Trophoblast cell (in vitro differentiated cells and primary cell): ENCODE results near the gene ARMC9.

Experiments used
- DNase-seq, 2 donors: peaks; one replicate each; pipeline ENCODE4 v3.0.0-alpha.2; 2016
- H2AFZ ChIP-seq: 2 replicates; pipeline ENCODE4 v1.6.1; 2013; ENCODE audit warnings: low read length, moderate library complexity, mild to moderate bottlenecking; ENCODE audit not compliant: insufficient read depth, poor library complexity
- H2AK5ac ChIP-seq: 2 replicates; pipeline ENCODE4 v1.6.1; 2013; ENCODE audit warnings: mild to moderate bottlenecking, low read length
- H2BK120ac ChIP-seq: 2 replicates; pipeline ENCODE4 v1.6.1; 2013; ENCODE audit warnings: low read length, mild to moderate bottlenecking, moderate library complexity; ENCODE audit not compliant: insufficient read depth, poor library complexity
- H2BK12ac ChIP-seq: 2 replicates; pipeline ENCODE4 v1.6.1; 2013; ENCODE audit warnings: mild to moderate bottlenecking, low read length, moderate library complexity
- H2BK5ac ChIP-seq: 2 replicates; pipeline ENCODE4 v1.6.1; 2013; ENCODE audit warnings: low read length, low read depth, moderate library complexity, mild to moderate bottlenecking; ENCODE audit not compliant: poor library complexity
- H3K14ac ChIP-seq: 2 replicates; pipeline ENCODE4 v1.6.1; 2013; ENCODE audit warnings: mild to moderate bottlenecking, low read length
- H3K18ac ChIP-seq: 2 replicates; pipeline ENCODE4 v1.6.1; 2013; ENCODE audit warnings: mild to moderate bottlenecking, low read length
- H3K23ac ChIP-seq: 2 replicates; pipeline ENCODE4 v1.6.1; 2013; ENCODE audit warnings: low read length
- H3K27ac ChIP-seq: 2 replicates; pipeline ENCODE4 v1.5.1; 2013; ENCODE audit warnings: low read depth, mild to moderate bottlenecking, inconsistent platforms, low read length, moderate library complexity
- H3K27me3 ChIP-seq: 2 replicates; pipeline ENCODE4 v1.6.1; 2013; ENCODE audit warnings: inconsistent platforms, mild to moderate bottlenecking, low read length, moderate library complexity; ENCODE audit not compliant: insufficient read depth
- H3K36me3 ChIP-seq, 2 experiments: 1 replicate in 1 of 2; 2 replicates in 1 of 2; pipeline ENCODE4 v1.6.1; 2013; ENCODE audit warnings: low read length in 2 of 2, mild to moderate bottlenecking in 2 of 2, moderate library complexity in 1 of 2; ENCODE audit not compliant: insufficient read depth in 2 of 2, control insufficient read depth in 1 of 2
- H3K4ac ChIP-seq: 2 replicates; pipeline ENCODE4 v1.6.1; 2013; ENCODE audit warnings: low read depth, mild to moderate bottlenecking, low read length, moderate library complexity
- H3K4me1 ChIP-seq, 2 experiments: 1 replicate in 1 of 2; 2 replicates in 1 of 2; pipeline ENCODE4 v1.6.1; 2013; ENCODE audit warnings: low read length in 2 of 2, mild to moderate bottlenecking in 2 of 2, moderate library complexity in 1 of 2; ENCODE audit not compliant: insufficient read depth in 2 of 2, control insufficient read depth in 1 of 2
- H3K4me2 ChIP-seq: 2 replicates; pipeline ENCODE4 v1.6.1; 2013; ENCODE audit warnings: inconsistent platforms, mild to moderate bottlenecking, low read length, moderate library complexity
- H3K4me3 ChIP-seq: 2 replicates; pipeline ENCODE4 v1.5.1; 2013; ENCODE audit warnings: mild to moderate bottlenecking, low read depth, low read length, inconsistent platforms
- H3K79me1 ChIP-seq: one replicate; pipeline ENCODE4 v1.6.1; 2013; ENCODE audit warnings: low read length
- H3K79me2 ChIP-seq: 2 replicates; pipeline ENCODE4 v1.6.1; 2013; ENCODE audit warnings: low read length, mild to moderate bottlenecking; ENCODE audit not compliant: control insufficient read depth, insufficient read depth, poor library complexity
- H3K9ac ChIP-seq: 2 replicates; pipeline ENCODE4 v1.6.1; 2013; ENCODE audit warnings: mild to moderate bottlenecking, low read length
- H3K9me3 ChIP-seq: 2 replicates; pipeline ENCODE4 v1.6.1; 2013; ENCODE audit warnings: low read depth, mild to moderate bottlenecking, control low read depth, inconsistent platforms, low read length; ENCODE audit not compliant: insufficient read depth
- H4K12ac ChIP-seq: 2 replicates; pipeline ENCODE4 v1.6.1; 2013; ENCODE audit warnings: low read depth, mild to moderate bottlenecking, low read length, moderate library complexity
- H4K8ac ChIP-seq: 2 replicates; pipeline ENCODE4 v1.6.1; 2013; ENCODE audit warnings: low read depth, mild to moderate bottlenecking, low read length, moderate library complexity
- H4K91ac ChIP-seq: one replicate; pipeline ENCODE4 v1.6.1; 2013; ENCODE audit warnings: low read depth, mild to moderate bottlenecking, low read length, moderate library complexity
- WGBS: extraction: QIAGEN DNeasy Blood & Tissue Kit; methylation state at CpG from one replicate; pipeline ENCODE4 v1.1.7; 2013; ENCODE audit warnings: missing lambda C conversion rate; ENCODE audit not compliant: insufficient read length, insufficient coverage; ENCODE audit errors: extremely low coverage; 5-methylcytosine and 5-hydroxymethylcytosine counted together

Gene ARMC9

GRCh38 chr2:231341100-231341499 lies 142.7 kb downstream of the ARMC9 start:
- Histone ChIP-seq H3K4me3 (no peak overlapping the region), H2BK5ac (no peak overlapping the region), H2BK120ac (no peak overlapping the region), H4K12ac (no peak overlapping the region), H3K27ac (no peak overlapping the region), H3K79me1 (no peaks in the 10 kb centered on the region), H3K36me3 (peaks cover 0 to 2% of the 10 kb centered on the region in 2 experiments), H4K8ac (no peak overlapping the region), H3K4me2 (no peak overlapping the region), H3K9ac (no peak overlapping the region), H3K14ac (no peak overlapping the region), H3K4ac (no peak overlapping the region), H4K91ac (no peak overlapping the region), H3K9me3 (no peaks in the 10 kb centered on the region), H3K4me1 (peaks cover 0 to 4% of the 10 kb centered on the region in 2 experiments), H3K23ac (no peak overlapping the region), H3K27me3 (no peaks in the 10 kb centered on the region), H3K79me2 (no peaks in the 10 kb centered on the region), H2AK5ac (no peak overlapping the region), H2BK12ac (no peak overlapping the region), H3K18ac (no peak overlapping the region), H2AFZ (no peak overlapping the region)
- DNase-seq = no peak
- WGBS = no CpG with 5 or more reads among the region's 2 CpGs

- H4K8ac ChIP-seq = no peak overlapping the region
- H4K12ac ChIP-seq = no peak overlapping the region
- no peak overlapping the region for H2AFZ ChIP-seq
- no peak overlapping the region for H2BK5ac ChIP-seq
- H3K4ac ChIP-seq = no peak overlapping the region
- H2BK12ac ChIP-seq = no peak overlapping the region
- no peaks in the 10 kb centered on the region for H3K79me2 ChIP-seq
- no peak overlapping the region for H3K18ac ChIP-seq
- no peak overlapping the region for H4K91ac ChIP-seq
- H2AK5ac ChIP-seq = no peak overlapping the region
- no peak overlapping the region for H3K23ac ChIP-seq
- no peak overlapping the region for H3K27ac ChIP-seq
- H3K9me3 ChIP-seq = no peaks in the 10 kb centered on the region
- no peak overlapping the region for H2BK120ac ChIP-seq
- no peak overlapping the region for H3K4me3 ChIP-seq
- DNase-seq = peak; percentile 49 to 77
- WGBS = no CpG with 5 or more reads among the region's 14 CpGs
- peaks cover 0 to 2% of the 10 kb centered on the region in 2 experiments for H3K36me3 ChIP-seq
- no peak overlapping the region for H3K4me2 ChIP-seq
- H3K4me1 ChIP-seq = peaks cover 0 to 4% of the 10 kb centered on the region in 2 experiments
- no peaks in the 10 kb centered on the region for H3K27me3 ChIP-seq
- no peak overlapping the region for H3K14ac ChIP-seq
- no peaks in the 10 kb centered on the region for H3K79me1 ChIP-seq
- H3K9ac ChIP-seq = no peak overlapping the region
These were observed 143.8 kb downstream of the ARMC9 start for GRCh38 chr2:231342061-231342711.

GRCh38 chr2:231343006-231343710 lies 144.7 kb downstream of the ARMC9 start:
- Histone ChIP-seq H3K23ac (no peak overlapping the region), H2AFZ (no peak overlapping the region), H3K79me2 (no peaks in the 10 kb centered on the region), H3K4me2 (no peak overlapping the region), H2AK5ac (no peak overlapping the region), H3K4me1 (peaks cover 0 to 5% of the 10 kb centered on the region in 2 experiments), H2BK120ac (no peak overlapping the region), H3K9ac (no peak overlapping the region), H4K91ac (no peak overlapping the region), H3K36me3 (peaks cover 0 to 2% of the 10 kb centered on the region in 2 experiments), H3K9me3 (no peaks in the 10 kb centered on the region), H2BK12ac (no peak overlapping the region), H2BK5ac (no peak overlapping the region), H3K4ac (no peak overlapping the region), H3K18ac (no peak overlapping the region), H4K12ac (no peak overlapping the region), H3K27ac (no peak overlapping the region), H3K4me3 (no peak overlapping the region), H3K79me1 (no peaks in the 10 kb centered on the region), H4K8ac (no peak overlapping the region), H3K27me3 (no peaks in the 10 kb centered on the region), H3K14ac (no peak overlapping the region)
- DNase-seq = no peak
- WGBS = no CpG with 5 or more reads among the region's 4 CpGs

- no peak overlapping the region for H3K23ac ChIP-seq
- WGBS = no CpG with 5 or more reads among the region's 3 CpGs
- H3K9me3 ChIP-seq = no peaks in the 10 kb centered on the region
- peaks cover 0 to 2% of the 10 kb centered on the region in 2 experiments for H3K36me3 ChIP-seq
- no peak for DNase-seq
- no peak overlapping the region for H2AK5ac ChIP-seq
- no peak overlapping the region for H4K91ac ChIP-seq
- no peak overlapping the region for H2BK120ac ChIP-seq
- no peaks in the 10 kb centered on the region for H3K27me3 ChIP-seq
- no peak overlapping the region for H2AFZ ChIP-seq
- no peak overlapping the region for H4K8ac ChIP-seq
- no peak overlapping the region for H2BK5ac ChIP-seq
- no peak overlapping the region for H3K27ac ChIP-seq
- no peak overlapping the region for H2BK12ac ChIP-seq
- H3K79me1 ChIP-seq = no peaks in the 10 kb centered on the region
- no peak overlapping the region for H3K14ac ChIP-seq
- H4K12ac ChIP-seq = no peak overlapping the region
- no peak overlapping the region for H3K9ac ChIP-seq
- H3K4ac ChIP-seq = no peak overlapping the region
- H3K4me2 ChIP-seq = no peak overlapping the region
- peaks cover 1 to 3% of the 10 kb centered on the region in 2 experiments for H3K4me1 ChIP-seq
- no peaks in the 10 kb centered on the region for H3K79me2 ChIP-seq
- no peak overlapping the region for H3K18ac ChIP-seq
- no peak overlapping the region for H3K4me3 ChIP-seq
These were observed 145.6 kb downstream of the ARMC9 start for GRCh38 chr2:231343988-231344387.
